ENCODE results near the gene FRRS1L. TPM values are rescaled to one million over a fixed set of nuclear protein-coding genes. Genes with fewer than 3 reads are reported as not detected.

FRRS1L gene
- total RNA-seq, 1 donor from 2014 or later = 1.1 TPM

DNA sequence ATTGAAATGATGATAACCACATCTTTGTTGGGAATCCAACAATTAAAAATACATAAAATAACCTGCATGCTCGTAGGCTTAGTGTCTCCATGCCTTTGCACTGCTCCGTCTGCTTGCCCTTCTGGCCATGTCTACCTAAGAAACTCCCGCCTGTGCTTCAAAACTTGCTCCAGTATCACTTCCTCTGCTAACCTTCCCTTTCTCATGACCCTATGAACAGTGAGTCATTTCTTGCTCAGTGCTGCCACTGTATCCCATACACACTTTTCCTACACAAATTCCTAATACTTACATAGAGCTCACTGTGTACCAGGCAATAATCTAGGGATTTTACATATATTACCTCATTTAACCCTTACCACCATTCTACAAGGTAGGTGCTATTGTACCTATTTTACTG is 80.8 kb downstream of the FRRS1L start:
- Mint-ChIP-seq H3K4me1 (ENCODE audit: low read depth, unreplicated experiment) (peaks cover 9% of the 10 kb centered on the region), H3K27me3 (ENCODE audit: low read depth, unreplicated experiment) (no peaks in the 10 kb centered on the region), H3K9me3 (ENCODE audit: unreplicated experiment) (no peaks in the 10 kb centered on the region), H3K36me3 (ENCODE audit: low read depth, unreplicated experiment) (peaks cover 7% of the 10 kb centered on the region), H3K27ac (ENCODE audit: unreplicated experiment) (no peak overlapping the region), H3K4me3 (ENCODE audit: unreplicated experiment) (peak overlapping the region; percentile 9)
- no peaks in the 10 kb centered on the region for H3K9me3 ChIP-seq (ENCODE audit: insufficient read depth, low read depth, low read length)
- H2AFZ ChIP-seq (ENCODE audit: low read depth, low read length) = no peak overlapping the region
- TF ChIP-seq, protein P1, sequence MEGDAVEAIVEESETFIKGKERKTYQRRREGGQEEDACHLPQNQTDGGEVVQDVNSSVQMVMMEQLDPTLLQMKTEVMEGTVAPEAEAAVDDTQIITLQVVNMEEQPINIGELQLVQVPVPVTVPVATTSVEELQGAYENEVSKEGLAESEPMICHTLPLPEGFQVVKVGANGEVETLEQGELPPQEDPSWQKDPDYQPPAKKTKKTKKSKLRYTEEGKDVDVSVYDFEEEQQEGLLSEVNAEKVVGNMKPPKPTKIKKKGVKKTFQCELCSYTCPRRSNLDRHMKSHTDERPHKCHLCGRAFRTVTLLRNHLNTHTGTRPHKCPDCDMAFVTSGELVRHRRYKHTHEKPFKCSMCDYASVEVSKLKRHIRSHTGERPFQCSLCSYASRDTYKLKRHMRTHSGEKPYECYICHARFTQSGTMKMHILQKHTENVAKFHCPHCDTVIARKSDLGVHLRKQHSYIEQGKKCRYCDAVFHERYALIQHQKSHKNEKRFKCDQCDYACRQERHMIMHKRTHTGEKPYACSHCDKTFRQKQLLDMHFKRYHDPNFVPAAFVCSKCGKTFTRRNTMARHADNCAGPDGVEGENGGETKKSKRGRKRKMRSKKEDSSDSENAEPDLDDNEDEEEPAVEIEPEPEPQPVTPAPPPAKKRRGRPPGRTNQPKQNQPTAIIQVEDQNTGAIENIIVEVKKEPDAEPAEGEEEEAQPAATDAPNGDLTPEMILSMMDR (IDR thresholded peaks at IDR 0.05; ENCODE audit: insufficient read depth, low read depth, low read length) = no peak
- no peak for TF ChIP-seq EZH2 (IDR thresholded peaks at IDR 0.05; ENCODE audit: insufficient read depth, low read length)
- no peak overlapping the region for H3K4me2 ChIP-seq (ENCODE audit: low read length)
- H3K27me3 ChIP-seq (ENCODE audit: insufficient read depth, low read length) = no peaks in the 10 kb centered on the region
- no peak overlapping the region for H3K4me3 ChIP-seq (ENCODE audit: insufficient read depth, low read depth, low read length)
- no peaks in the 10 kb centered on the region for H3K4me1 ChIP-seq (ENCODE audit: insufficient read depth, low read length)
- H3K36me3 ChIP-seq (ENCODE audit: insufficient read depth, low read length) = peaks cover 5% of the 10 kb centered on the region
- DNase-seq (ENCODE audit: low read depth) = no peak
- no peak overlapping the region for H3K27ac ChIP-seq (ENCODE audit: low read depth, low read length)
- no peak overlapping the region for H3K9ac ChIP-seq (ENCODE audit: low read length)
- peaks cover 4% of the 10 kb centered on the region for H4K20me1 ChIP-seq (ENCODE audit: insufficient read depth, low read length)
- no peaks in the 10 kb centered on the region for H3K79me2 ChIP-seq (ENCODE audit: insufficient read depth, low read length)
- no peak for FAIRE-seq

DNA sequence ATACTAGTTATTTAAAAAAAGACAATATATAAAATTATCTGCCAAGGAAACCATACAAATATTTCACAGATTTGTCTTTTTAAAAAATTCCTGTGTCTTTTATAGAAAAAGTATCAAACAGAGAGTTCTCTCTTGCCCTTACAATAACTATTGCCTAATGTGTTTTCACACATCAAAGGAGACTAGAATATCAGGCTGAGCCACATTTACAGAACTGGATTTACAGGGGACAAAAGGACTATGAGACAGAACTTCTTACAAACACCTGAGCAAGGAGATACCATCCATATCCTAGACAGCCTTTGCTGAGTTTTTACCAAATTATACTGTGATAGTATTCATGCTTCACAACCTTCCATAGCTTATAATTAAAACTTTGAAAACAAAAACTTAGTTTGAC is 81.5 kb downstream of the FRRS1L start:
- peaks cover 5% of the 10 kb centered on the region for H3K36me3 ChIP-seq (ENCODE audit: insufficient read depth, low read length)
- peaks cover 9% of the 10 kb centered on the region for H3K4me1 Mint-ChIP-seq (ENCODE audit: low read depth, unreplicated experiment)

DNA sequence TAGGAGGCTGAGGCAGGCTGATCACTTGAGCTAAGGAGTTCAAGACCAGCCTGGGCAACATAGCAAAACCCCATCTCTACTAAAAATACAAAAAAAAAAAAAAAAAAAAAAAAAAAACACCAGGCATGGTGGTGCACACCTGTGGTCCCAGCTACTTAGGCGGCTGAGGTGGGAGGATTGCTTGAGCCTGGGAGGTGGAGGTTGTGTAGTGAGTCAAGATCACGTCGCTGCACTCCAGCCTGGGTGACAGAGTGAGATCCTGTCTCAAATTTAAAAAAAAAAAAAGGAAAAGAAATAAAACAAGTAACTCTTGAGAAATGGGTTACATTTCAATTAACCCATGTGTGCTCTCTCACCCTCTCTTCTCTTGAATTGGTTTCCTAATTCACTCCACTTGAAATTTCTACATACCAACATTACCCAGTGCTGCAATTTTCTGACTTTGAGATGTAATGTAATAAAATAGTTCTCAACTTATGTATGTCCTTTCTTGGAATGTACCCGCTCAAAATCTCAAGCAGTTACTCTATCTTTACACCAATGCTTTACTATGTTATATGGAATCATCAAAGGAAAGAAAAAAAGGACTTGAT is 83.1 kb downstream of the FRRS1L start:
- TF ChIP-seq EZH2 (IDR thresholded peaks at IDR 0.05; ENCODE audit: insufficient read depth, low read length) = no peak
- TF ChIP-seq, protein P1 (IDR thresholded peaks at IDR 0.05; ENCODE audit: insufficient read depth, low read depth, low read length) = no peak
- Histone ChIP-seq H3K4me2 (ENCODE audit: low read length) (no peak overlapping the region), H3K79me2 (ENCODE audit: insufficient read depth, low read length) (no peaks in the 10 kb centered on the region), H3K27ac (ENCODE audit: low read depth, low read length) (no peak overlapping the region), H3K9me3 (ENCODE audit: insufficient read depth, low read depth, low read length) (no peaks in the 10 kb centered on the region), H3K9ac (ENCODE audit: low read length) (no peak overlapping the region), H2AFZ (ENCODE audit: low read depth, low read length) (no peak overlapping the region), H3K27me3 (ENCODE audit: insufficient read depth, low read length) (no peaks in the 10 kb centered on the region), H4K20me1 (ENCODE audit: insufficient read depth, low read length) (no peaks in the 10 kb centered on the region), H3K4me3 (ENCODE audit: insufficient read depth, low read depth, low read length) (no peak overlapping the region), H3K4me1 (ENCODE audit: insufficient read depth, low read length) (no peaks in the 10 kb centered on the region), H3K36me3 (ENCODE audit: insufficient read depth, low read length) (peaks cover 10% of the 10 kb centered on the region)
- H3K27me3 Mint-ChIP-seq (ENCODE audit: low read depth, unreplicated experiment) = no peaks in the 10 kb centered on the region
- peaks cover 7% of the 10 kb centered on the region for H3K36me3 Mint-ChIP-seq (ENCODE audit: low read depth, unreplicated experiment)
- FAIRE-seq (no peak), DNase-seq (ENCODE audit: low read depth) (no peak)
- H3K4me3 Mint-ChIP-seq (ENCODE audit: unreplicated experiment) = no peak overlapping the region
- H3K4me1 Mint-ChIP-seq (ENCODE audit: low read depth, unreplicated experiment) = peaks cover 9% of the 10 kb centered on the region
- H3K9me3 Mint-ChIP-seq (ENCODE audit: unreplicated experiment) = no peaks in the 10 kb centered on the region
- H3K27ac Mint-ChIP-seq (ENCODE audit: unreplicated experiment) = no peak overlapping the region

More for the DNA sequence above, 81.5 kb downstream of the FRRS1L start:
- no peak for DNase-seq (ENCODE audit: low read depth)
- Histone ChIP-seq H3K4me1 (ENCODE audit: insufficient read depth, low read length) (no peaks in the 10 kb centered on the region), H3K79me2 (ENCODE audit: insufficient read depth, low read length) (no peaks in the 10 kb centered on the region), H3K9ac (ENCODE audit: low read length) (no peak overlapping the region), H3K4me3 (ENCODE audit: insufficient read depth, low read depth, low read length) (no peak overlapping the region), H3K27me3 (ENCODE audit: insufficient read depth, low read length) (no peaks in the 10 kb centered on the region), H3K27ac (ENCODE audit: low read depth, low read length) (no peak overlapping the region), H3K4me2 (ENCODE audit: low read length) (no peak overlapping the region), H4K20me1 (ENCODE audit: insufficient read depth, low read length) (no peaks in the 10 kb centered on the region), H2AFZ (ENCODE audit: low read depth, low read length) (no peak overlapping the region), H3K9me3 (ENCODE audit: insufficient read depth, low read depth, low read length) (no peaks in the 10 kb centered on the region)
- Mint-ChIP-seq H3K36me3 (ENCODE audit: low read depth, unreplicated experiment) (peaks cover 4% of the 10 kb centered on the region), H3K27me3 (ENCODE audit: low read depth, unreplicated experiment) (no peaks in the 10 kb centered on the region), H3K4me3 (ENCODE audit: unreplicated experiment) (no peak overlapping the region), H3K27ac (ENCODE audit: unreplicated experiment) (peak overlapping the region; percentile 1), H3K9me3 (ENCODE audit: unreplicated experiment) (no peaks in the 10 kb centered on the region)
- FAIRE-seq = no peak
- TF ChIP-seq EZH2 (IDR thresholded peaks at IDR 0.05; ENCODE audit: insufficient read depth, low read length) = no peak
- TF ChIP-seq, protein P1 (IDR thresholded peaks at IDR 0.05; ENCODE audit: insufficient read depth, low read depth, low read length) = no peak

Measured in astrocyte (in vitro differentiated cells and primary cell).